ENCODE measurements around the gene CDPF1. TPM values are rescaled to one million over a fixed set of nuclear protein-coding genes. Genes with fewer than 3 reads are reported as not detected.
A peak's percentile ranks its signal among the peaks of the same experiment; 100 is the strongest.

CDPF1 gene
- total and polyA plus RNA-seq, 2 of the 13 experiments (the other 11 are each of a cell fraction or from before 2014, with no cell fraction given) = 5.2 to 8.1 TPM

DNA sequence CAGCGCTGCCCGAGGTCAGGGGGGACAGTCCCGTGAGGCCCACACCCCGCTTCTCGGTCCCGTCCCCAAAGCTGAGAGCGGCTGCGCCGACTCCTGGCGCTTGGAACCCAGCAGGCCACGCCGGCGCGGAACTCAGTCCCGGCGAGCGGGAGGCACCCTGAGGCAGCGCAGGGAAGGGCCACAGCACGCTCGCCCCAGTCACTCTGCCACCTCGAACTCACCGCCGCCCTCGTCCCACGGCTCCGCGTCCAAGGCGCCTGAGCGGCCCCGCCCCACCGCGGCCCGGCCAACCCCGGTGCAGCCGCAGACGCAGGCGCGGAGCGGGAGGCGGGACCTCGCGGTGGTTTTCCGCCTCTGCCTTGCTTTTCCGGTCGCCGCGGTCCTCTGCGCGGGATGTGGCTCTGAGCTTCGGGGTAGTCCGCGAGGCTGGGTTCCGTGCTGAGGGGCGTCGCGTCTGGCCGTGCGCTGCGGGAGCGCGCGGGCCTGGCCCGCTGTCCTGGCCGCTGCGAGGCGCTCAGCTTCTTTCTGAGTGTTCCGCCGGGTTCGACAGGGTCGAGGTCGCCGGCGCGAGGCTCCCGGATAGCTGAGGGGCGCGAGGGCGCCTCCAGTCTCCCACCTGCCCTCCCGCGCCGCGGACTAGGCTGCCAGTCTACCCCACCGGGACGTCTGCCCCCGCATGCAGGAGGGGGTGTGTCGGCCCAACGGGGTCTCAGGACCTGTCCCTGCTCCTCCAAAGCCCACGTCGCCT, at the start of gene CDPF1 (continued):
- no peak for TF ChIP-seq RBAK (CRISPR knock-in tag; IDR thresholded peaks at IDR 0.05)
- TF ChIP-seq, protein P1, sequence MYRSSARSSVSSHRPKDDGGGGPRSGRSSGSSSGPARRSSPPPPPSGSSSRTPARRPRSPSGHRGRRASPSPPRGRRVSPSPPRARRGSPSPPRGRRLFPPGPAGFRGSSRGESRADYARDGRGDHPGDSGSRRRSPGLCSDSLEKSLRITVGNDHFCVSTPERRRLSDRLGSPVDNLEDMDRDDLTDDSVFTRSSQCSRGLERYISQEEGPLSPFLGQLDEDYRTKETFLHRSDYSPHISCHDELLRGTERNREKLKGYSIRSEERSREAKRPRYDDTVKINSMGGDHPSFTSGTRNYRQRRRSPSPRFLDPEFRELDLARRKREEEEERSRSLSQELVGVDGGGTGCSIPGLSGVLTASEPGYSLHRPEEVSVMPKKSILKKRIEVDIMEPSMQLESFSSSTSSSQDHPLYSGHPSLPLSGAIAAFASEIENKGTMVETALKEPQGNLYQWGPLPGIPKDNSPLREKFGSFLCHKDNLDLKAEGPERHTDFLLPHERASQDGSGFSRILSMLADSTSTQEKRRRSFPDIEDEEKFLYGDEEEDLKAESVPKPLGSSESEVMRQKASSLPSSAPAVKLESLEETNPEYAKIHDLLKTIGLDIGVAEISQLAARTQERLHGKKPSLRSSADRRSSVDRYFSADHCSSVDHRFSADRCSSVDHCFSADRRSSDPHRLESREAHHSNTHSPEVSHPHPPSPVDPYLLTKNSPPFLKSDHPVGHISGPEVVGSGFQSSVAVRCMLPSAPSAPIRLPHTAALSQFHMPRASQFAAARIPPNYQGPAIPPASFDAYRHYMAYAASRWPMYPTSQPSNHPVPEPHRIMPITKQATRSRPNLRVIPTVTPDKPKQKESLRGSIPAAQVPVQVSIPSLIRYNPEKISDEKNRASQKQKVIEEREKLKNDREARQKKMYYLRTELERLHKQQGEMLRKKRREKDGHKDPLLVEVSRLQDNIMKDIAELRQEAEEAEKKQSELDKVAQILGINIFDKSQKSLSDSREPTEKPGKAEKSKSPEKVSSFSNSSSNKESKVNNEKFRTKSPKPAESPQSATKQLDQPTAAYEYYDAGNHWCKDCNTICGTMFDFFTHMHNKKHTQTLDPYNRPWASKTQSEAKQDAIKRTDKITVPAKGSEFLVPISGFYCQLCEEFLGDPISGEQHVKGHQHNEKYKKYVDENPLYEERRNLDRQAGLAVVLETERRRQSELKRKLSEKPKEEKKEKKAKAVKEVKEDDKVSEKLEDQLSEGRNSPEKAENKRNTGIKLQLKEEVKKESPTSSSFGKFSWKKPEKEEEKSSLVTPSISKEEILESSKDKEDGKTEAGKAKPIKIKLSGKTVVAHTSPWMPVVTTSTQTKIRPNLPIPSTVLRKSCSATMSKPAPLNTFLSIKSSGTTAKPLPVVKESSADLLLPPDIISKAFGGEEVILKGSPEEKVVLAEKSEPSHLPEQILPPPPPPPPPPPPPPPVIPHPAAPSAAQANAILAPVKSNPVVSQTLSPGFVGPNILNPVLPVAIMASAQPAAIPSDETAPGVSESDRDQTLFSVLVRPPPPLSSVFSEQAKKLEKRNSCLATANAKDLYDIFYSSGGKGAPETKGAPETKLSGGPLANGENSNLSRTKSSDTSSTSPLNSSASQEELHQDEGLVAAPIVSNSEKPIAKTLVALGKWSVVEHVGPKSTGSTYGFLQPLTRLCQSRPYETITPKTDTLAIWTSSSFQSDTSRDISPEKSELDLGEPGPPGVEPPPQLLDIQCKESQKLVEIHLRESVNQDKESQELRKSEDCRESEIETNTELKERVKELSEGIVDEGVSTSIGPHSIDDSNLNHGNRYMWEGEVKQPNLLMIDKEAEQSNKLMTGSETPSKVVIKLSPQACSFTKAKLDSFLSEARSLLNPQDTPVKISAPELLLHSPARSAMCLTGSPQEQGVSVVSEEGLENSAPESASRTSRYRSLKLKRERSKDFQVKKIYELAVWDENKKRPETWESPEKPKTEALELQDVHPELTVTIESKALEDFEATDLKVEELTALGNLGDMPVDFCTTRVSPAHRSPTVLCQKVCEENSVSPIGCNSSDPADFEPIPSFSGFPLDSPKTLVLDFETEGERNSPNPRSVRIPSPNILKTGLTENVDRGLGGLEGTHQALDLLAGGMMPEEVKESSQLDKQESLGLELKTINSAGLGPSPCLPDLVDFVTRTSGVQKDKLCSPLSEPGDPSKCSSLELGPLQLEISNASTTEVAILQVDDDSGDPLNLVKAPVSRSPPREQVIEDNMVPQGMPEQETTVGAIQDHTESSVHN (CRISPR knock-in tag; IDR thresholded peaks at IDR 0.05) = no peak
- no peak for TF ChIP-seq MTA3 (CRISPR knock-in tag; IDR thresholded peaks at IDR 0.05)
- no peak for TF ChIP-seq PTBP1 (IDR thresholded peaks at IDR 0.05; ENCODE audit: low read depth, low read length, poor library complexity, severe bottlenecking)
- TF ChIP-seq, protein P2, sequence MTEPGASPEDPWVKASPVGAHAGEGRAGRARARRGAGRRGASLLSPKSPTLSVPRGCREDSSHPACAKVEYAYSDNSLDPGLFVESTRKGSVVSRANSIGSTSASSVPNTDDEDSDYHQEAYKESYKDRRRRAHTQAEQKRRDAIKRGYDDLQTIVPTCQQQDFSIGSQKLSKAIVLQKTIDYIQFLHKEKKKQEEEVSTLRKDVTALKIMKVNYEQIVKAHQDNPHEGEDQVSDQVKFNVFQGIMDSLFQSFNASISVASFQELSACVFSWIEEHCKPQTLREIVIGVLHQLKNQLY (CRISPR knock-in tag; IDR thresholded peaks at IDR 0.05) = no peak
- TF ChIP-seq RARA (CRISPR knock-in tag; IDR thresholded peaks at IDR 0.05) = no peak
- no peak for TF ChIP-seq ZNF672 (CRISPR knock-in tag; IDR thresholded peaks at IDR 0.05)
- TF ChIP-seq, protein P3, sequence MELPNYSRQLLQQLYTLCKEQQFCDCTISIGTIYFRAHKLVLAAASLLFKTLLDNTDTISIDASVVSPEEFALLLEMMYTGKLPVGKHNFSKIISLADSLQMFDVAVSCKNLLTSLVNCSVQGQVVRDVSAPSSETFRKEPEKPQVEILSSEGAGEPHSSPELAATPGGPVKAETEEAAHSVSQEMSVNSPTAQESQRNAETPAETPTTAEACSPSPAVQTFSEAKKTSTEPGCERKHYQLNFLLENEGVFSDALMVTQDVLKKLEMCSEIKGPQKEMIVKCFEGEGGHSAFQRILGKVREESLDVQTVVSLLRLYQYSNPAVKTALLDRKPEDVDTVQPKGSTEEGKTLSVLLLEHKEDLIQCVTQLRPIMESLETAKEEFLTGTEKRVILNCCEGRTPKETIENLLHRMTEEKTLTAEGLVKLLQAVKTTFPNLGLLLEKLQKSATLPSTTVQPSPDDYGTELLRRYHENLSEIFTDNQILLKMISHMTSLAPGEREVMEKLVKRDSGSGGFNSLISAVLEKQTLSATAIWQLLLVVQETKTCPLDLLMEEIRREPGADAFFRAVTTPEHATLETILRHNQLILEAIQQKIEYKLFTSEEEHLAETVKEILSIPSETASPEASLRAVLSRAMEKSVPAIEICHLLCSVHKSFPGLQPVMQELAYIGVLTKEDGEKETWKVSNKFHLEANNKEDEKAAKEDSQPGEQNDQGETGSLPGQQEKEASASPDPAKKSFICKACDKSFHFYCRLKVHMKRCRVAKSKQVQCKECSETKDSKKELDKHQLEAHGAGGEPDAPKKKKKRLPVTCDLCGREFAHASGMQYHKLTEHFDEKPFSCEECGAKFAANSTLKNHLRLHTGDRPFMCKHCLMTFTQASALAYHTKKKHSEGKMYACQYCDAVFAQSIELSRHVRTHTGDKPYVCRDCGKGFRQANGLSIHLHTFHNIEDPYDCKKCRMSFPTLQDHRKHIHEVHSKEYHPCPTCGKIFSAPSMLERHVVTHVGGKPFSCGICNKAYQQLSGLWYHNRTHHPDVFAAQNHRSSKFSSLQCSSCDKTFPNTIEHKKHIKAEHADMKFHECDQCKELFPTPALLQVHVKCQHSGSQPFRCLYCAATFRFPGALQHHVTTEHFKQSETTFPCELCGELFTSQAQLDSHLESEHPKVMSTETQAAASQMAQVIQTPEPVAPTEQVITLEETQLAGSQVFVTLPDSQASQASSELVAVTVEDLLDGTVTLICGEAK (IDR thresholded peaks at IDR 0.05) = no peak
- TF ChIP-seq, protein P3 (CRISPR knock-in tag; IDR thresholded peaks at IDR 0.05) = peak; percentile 84
- TF ChIP-seq HOXD1 (CRISPR knock-in tag; IDR thresholded peaks at IDR 0.05) = 0 out of 2 replicates have a peak, but pooled peaks have one; percentile 27

Data from HepG2 (cell line).